GM19099 (cell line): ENCODE results near the gene PRELP.

Experiments
- POLR2A ChIP-seq: IDR thresholded peaks from 3 replicates; pipeline ENCODE4 v1.6.1; 2011; ENCODE audit warnings: low read depth; ENCODE audit not compliant: insufficient read length; ENCODE audit errors: extremely low read depth

PRELP gene

GRCh38 chr1:203531063-203531462, 55.5 kb downstream of the PRELP start:
- no peak for TF ChIP-seq POLR2A

DNA sequence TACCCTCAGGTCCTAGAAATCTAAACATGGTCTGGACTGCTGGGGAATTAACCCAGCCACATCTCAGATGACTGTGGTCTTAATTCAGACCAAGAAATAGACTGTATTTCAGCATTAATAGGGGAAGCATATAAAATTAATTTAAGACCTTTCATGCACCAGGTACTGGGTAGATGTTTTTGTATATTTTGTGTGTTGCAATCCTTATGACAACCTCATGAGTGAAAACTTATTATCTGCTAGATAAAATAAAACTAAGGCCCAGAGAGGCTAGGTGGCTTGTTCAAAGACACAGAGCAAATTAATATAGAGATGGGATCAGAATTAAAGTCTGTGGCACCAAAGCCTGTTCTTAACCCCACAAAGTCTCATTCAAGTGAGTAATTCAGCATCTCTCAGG, 58.4 kb downstream of the PRELP start:
- TF ChIP-seq POLR2A, result no peak

GRCh38 chr1:203534526-203534925, 58.9 kb downstream of the PRELP start:
- no peak for TF ChIP-seq POLR2A

- TF ChIP-seq POLR2A, result no peak
Observed at GRCh38 chr1:203536575-203536974, 61.0 kb downstream of the PRELP start.

GRCh38 chr1:203536980-203537455, 61.4 kb downstream of the PRELP start:
- no peak for TF ChIP-seq POLR2A

DNA sequence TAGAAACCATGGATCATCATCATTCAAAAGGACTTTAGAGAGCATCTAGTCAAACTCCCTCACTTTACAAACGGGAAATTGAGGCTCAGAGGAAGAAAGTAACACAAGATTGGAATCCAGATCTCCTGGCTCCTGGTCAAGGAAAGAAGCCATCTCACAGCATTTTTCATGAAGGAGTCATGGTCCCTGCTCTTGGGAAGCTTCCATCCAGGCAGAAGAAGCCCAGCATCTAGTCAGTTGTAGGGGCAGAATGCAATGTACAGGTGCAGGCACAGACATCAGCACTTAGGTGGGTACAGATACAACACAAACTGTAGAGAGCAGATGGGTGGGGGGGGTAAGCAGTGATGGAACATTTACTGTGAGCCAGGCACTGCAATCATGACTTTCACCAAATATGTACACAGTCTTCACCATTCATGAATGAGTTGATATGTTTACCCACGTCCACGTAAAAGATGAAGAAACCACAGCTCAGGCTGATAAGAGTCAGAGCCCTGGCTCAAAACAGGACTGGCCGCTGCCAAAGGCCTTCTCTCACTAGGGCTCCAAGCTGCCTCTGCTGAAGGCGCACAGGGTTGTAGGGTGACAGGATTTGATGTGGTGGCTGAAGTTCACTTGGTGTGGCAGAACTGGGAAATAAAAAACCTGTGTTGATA, 62.3 kb downstream of the PRELP start:
- no peak for TF ChIP-seq POLR2A

DNA sequence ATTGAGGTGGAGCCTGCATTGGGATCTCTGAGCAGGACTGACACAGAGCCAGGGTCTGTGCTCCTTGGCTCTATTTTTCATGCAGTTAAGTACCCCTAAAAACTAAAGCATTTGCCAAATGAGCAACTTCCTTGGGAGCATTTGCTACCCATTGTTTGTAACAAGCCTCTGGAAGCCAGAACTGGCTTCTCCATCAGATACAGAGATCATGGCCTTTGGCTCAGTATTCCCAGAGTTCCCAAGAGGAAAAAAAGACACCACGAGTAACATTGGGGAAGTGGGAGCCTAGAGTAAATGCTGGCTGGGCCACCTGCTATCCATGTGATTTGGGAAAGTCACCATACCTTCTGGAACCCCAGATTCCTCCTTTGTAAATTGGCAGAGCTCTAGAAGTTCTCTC, 63.1 kb downstream of the PRELP start:
- no peak for TF ChIP-seq POLR2A

- no peak for TF ChIP-seq POLR2A
Observed at GRCh38 chr1:203539831-203540546, 64.4 kb downstream of the PRELP start.
